Neural cell (in vitro differentiated cells): ENCODE results near the gene FBXL15. TPM values are rescaled to one million over a fixed set of nuclear protein-coding genes. Genes with fewer than 3 reads are reported as not detected.

Source experiments
- H2AFZ ChIP-seq: fragments of 200-600, 300-800 bp; sonication (generic), shearing (Covaris generic); 2 replicates; pipeline ENCODE4 v1.6.0; 2014; ENCODE audit warnings: low read depth, mild to moderate bottlenecking, antibody characterized with exemption, low read length, moderate library complexity
- H3F3A ChIP-seq: fragments of 200-600 bp; shearing (Covaris generic); 2 replicates; pipeline ENCODE4 v1.6.1; 2016; ENCODE audit warnings: mild to moderate bottlenecking, moderate library complexity, mixed read lengths, antibody characterized with exemption, low read length; ENCODE audit not compliant: insufficient read depth, poor library complexity, severe bottlenecking
- H3K27ac ChIP-seq: fragments of 200-600, 300-800 bp; sonication (generic), shearing (Covaris generic); 2 replicates; pipeline ENCODE4 v1.5.1; 2014; ENCODE audit warnings: mild to moderate bottlenecking, low read length, moderate library complexity
- H3K27me3 ChIP-seq: fragments of 300-800, 200-600 bp; sonication (generic), shearing (Covaris generic); 2 replicates; pipeline ENCODE4 v1.6.0; 2014; ENCODE audit warnings: mild to moderate bottlenecking, low read depth, low read length, moderate library complexity; ENCODE audit not compliant: insufficient read depth
- H3K36me3 ChIP-seq: fragments of 300-800, 200-600 bp; sonication (generic), shearing (Covaris generic); 2 replicates; pipeline ENCODE4 v1.5.1; 2014; ENCODE audit warnings: mild to moderate bottlenecking, antibody characterized with exemption, low read length, moderate library complexity; ENCODE audit not compliant: insufficient read depth
- H3K4me2 ChIP-seq: fragments of 300-800, 200-600 bp; sonication (generic), shearing (Covaris generic); 2 replicates; pipeline ENCODE4 v1.6.0; 2014; ENCODE audit warnings: mild to moderate bottlenecking, low read length
- H3K4me3 ChIP-seq: fragments of 300-800, 200-600 bp; sonication (generic), shearing (Covaris generic); 2 replicates; pipeline ENCODE4 v1.5.1; 2014; ENCODE audit warnings: mild to moderate bottlenecking, low read length, moderate library complexity
- H3K79me2 ChIP-seq: fragments of 200-600 bp; shearing (Covaris generic); replicated peaks from 2 replicates; pipeline ENCODE4 v1.6.0; 2014; ENCODE audit warnings: mild to moderate bottlenecking, low read length, moderate library complexity; ENCODE audit not compliant: insufficient read depth
- H3K9ac ChIP-seq: fragments of 300-800, 200-600 bp; sonication (generic), shearing (Covaris generic); 2 replicates; pipeline ENCODE4 v1.6.1; 2016; ENCODE audit warnings: mild to moderate bottlenecking, low read length, mixed read lengths
- H3K9me2 ChIP-seq: fragments of 200-600 bp; shearing (Covaris generic); 2 replicates; pipeline ENCODE4 v1.6.1; 2016; ENCODE audit warnings: mild to moderate bottlenecking, low read length, mixed read lengths; ENCODE audit not compliant: insufficient read depth
- H3K9me3 ChIP-seq: fragments of 200-600, 300-800 bp; sonication (generic), shearing (Covaris generic); 2 replicates; pipeline ENCODE4 v1.6.1; 2016; ENCODE audit warnings: mild to moderate bottlenecking, mixed run types, low read length, moderate library complexity, mixed read lengths
- H4K20me1 ChIP-seq: fragments of 200-600 bp; shearing (Covaris generic); 2 replicates; pipeline ENCODE4 v1.6.1; 2016; ENCODE audit warnings: mild to moderate bottlenecking, mixed run types; ENCODE audit not compliant: insufficient read depth
- CTCF ChIP-seq: fragments of 450-650 bp; IDR thresholded peaks from 2 replicates; pipeline ENCODE4 v1.5.1; 2014; ENCODE audit warnings: antibody characterized with exemption, mild to moderate bottlenecking, moderate library complexity; ENCODE audit not compliant: poor library complexity, severe bottlenecking
- EP300 ChIP-seq: fragments of 450-650 bp; conservative IDR thresholded peaks from 2 replicates; pipeline ENCODE4 v1.6.1; 2014; ENCODE audit warnings: antibody characterized with exemption, mild to moderate bottlenecking, moderate library complexity; ENCODE audit not compliant: poor library complexity, severe bottlenecking
- EZH2 ChIP-seq: fragments of 200-600, 300-800 bp; shearing (Covaris generic), sonication (generic); IDR thresholded peaks from 2 replicates; pipeline ENCODE4 v1.6.1; 2014; ENCODE audit warnings: antibody characterized with exemption, low read length, borderline replicate concordance, mild to moderate bottlenecking; ENCODE audit not compliant: insufficient read depth, poor library complexity, severe bottlenecking
- MXI1 ChIP-seq: fragments of 450-650 bp; conservative IDR thresholded peaks from 2 replicates; pipeline ENCODE4 v1.6.1; 2014; ENCODE audit warnings: antibody characterized with exemption, mild to moderate bottlenecking; ENCODE audit not compliant: poor library complexity, severe bottlenecking
- POLR2AphosphoS5 ChIP-seq: IDR thresholded peaks from 2 replicates; pipeline ENCODE4 v1.6.1; 2012
- RAD21 ChIP-seq: fragments of 450-650 bp; conservative IDR thresholded peaks from 2 replicates; pipeline ENCODE4 v1.6.1; 2014; ENCODE audit warnings: antibody characterized with exemption, mild to moderate bottlenecking, moderate library complexity
- REST ChIP-seq: IDR thresholded peaks from 2 replicates; pipeline ENCODE4 v1.6.1; 2012; ENCODE audit warnings: borderline replicate concordance
- SMC3 ChIP-seq: fragments of 450-650 bp; conservative IDR thresholded peaks from 2 replicates; pipeline ENCODE4 v1.6.1; 2014; ENCODE audit warnings: antibody characterized with exemption, mild to moderate bottlenecking, moderate library complexity; ENCODE audit not compliant: poor library complexity
- TAF1 ChIP-seq: IDR thresholded peaks from 2 replicates; pipeline ENCODE4 v1.6.1; 2012; ENCODE audit warnings: low read depth
- polyA plus RNA-seq: library from polyadenylated mRNA; depleted of rRNA; stranded (reverse); fragments of >200 nt; gene quantifications from 2 replicates; pipeline ENCODE4 v1.2.3, GENCODE V29; 2014

The FBXL15 gene
- polyA plus RNA-seq, 1 donor from 2014 or later, result 37.8 TPM

GRCh38 chr10:102401342-102401654 lies 19.3 kb upstream of the FBXL15 start:
- no peak overlapping the region for H3K27ac ChIP-seq
- H3K9me2 ChIP-seq, result no peaks in the 10 kb centered on the region
- no peak for TF ChIP-seq SMC3
- no peak for TF ChIP-seq EZH2
- TF ChIP-seq REST, result no peak
- TF ChIP-seq TAF1, result no peak
- TF ChIP-seq POLR2AphosphoS5, result no peak
- TF ChIP-seq MXI1, result no peak
- TF ChIP-seq EP300, result no peak
- no peak for TF ChIP-seq RAD21
- TF ChIP-seq CTCF, result no peak
- H3K79me2 ChIP-seq, result no peaks in the 10 kb centered on the region
- no peak overlapping the region for H3K4me3 ChIP-seq
- H3K36me3 ChIP-seq, result no peaks in the 10 kb centered on the region
- H3F3A ChIP-seq, result no peaks in the 10 kb centered on the region
- no peak overlapping the region for H2AFZ ChIP-seq
- H3K4me2 ChIP-seq, result no peak overlapping the region
- no peak overlapping the region for H3K9ac ChIP-seq
- H3K27me3 ChIP-seq, result no peaks in the 10 kb centered on the region
- no peaks in the 10 kb centered on the region for H4K20me1 ChIP-seq
- H3K9me3 ChIP-seq, result no peaks in the 10 kb centered on the region

GRCh38 chr10:102401735-102402511 lies 18.7 kb upstream of the FBXL15 start:
- H3K9me3 ChIP-seq, result no peaks in the 10 kb centered on the region
- no peak overlapping the region for H2AFZ ChIP-seq
- no peaks in the 10 kb centered on the region for H3K79me2 ChIP-seq
- H3K9ac ChIP-seq, result no peak overlapping the region
- H3K27ac ChIP-seq, result no peak overlapping the region
- no peaks in the 10 kb centered on the region for H3F3A ChIP-seq
- no peaks in the 10 kb centered on the region for H3K9me2 ChIP-seq
- TF ChIP-seq CTCF (no peak), EP300 (no peak), SMC3 (no peak), RAD21 (no peak), REST (no peak), TAF1 (no peak), POLR2AphosphoS5 (no peak), EZH2 (no peak), MXI1 (no peak)
- no peaks in the 10 kb centered on the region for H3K27me3 ChIP-seq
- H3K4me2 ChIP-seq, result no peak overlapping the region
- H3K36me3 ChIP-seq, result no peaks in the 10 kb centered on the region
- no peak overlapping the region for H3K4me3 ChIP-seq
- no peaks in the 10 kb centered on the region for H4K20me1 ChIP-seq
